ENCODE results near the gene RGP1. TPM values are rescaled to one million over a fixed set of nuclear protein-coding genes. Genes with fewer than 3 reads are reported as not detected.

The RGP1 gene
- total RNA-seq, 1 donor from 2014 or later, result 10.6 TPM

DNA sequence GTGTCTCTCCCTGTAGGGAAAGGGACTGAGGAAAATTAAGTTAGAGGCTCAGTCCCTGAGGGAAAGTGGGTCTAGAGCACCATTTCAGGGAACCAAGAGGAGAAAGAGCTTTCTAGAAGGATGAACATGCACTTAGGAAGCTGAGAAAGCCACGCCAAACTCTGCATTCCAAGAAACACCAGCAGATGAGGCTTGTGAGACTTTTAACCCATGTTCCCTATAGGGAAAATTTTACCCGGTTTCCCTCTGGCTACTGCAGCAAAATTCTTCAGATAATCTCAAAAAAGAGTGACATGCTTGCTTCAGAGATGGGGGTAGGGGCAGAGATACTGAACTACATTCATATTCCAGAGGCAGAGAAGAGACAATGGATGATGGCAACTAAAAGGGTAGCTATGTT, 25.7 kb upstream of the RGP1 start:
- DNase-seq, result no peak

DNA sequence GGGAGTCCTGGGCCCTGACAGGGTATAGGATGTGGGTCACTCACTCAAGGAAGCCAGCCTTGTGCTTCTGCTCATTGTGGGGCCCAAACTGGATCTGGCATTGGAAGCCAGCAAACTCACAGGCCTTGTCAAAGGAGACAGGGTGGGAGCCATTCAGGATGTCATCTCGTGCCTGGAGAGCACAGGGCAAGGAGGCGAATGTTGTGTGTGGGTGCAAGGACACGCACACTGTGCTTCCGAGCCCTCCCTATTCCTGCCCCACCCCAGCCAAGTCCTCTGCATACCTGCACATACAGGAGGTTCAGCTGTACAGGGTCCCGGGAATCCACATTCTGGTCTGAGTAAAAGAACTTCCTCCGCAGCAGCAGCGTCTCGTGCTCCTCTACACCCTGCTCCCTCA, 25.2 kb upstream of the RGP1 start:
- no peak for DNase-seq

DNA sequence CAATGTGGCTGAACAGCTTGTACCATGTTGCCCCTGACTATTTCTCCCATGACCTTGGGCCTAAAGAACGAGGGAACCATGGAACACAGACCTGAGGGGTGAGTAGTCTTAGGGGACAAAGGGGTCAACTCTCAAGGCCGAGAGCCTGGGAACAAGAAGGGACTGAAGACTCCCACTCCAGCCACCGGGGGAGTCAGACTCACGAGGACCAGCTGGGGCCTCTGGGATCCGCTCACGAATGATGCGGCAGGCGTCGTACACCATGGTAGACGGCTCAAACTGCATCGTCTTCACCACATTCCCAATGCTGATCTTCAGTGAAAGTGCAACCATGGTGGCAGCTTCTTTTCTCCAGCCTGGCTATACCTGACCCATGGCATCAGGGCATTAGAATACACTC, 23.7 kb upstream of the RGP1 start:
- no peak for DNase-seq

DNA sequence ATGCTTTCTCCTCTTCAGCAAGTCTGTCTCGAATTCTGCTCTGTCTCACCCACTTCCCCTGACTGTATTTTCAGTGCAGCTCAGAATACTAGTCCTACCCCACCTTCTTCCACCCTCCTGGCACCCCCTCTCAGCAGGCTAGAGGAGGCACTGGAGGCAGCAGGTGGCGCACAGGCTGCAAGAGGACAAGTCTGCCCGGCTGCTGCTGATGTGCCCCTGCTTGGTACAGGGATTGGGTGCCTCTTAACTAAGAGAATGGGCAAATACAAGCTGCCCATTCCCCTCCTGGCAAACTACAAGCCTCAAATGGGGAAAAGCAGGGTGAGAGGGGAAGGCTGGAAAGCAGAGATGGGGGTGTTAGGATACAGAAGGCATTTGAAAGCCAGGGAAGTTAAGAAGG, 22.2 kb upstream of the RGP1 start:
- peak; percentile 72 for DNase-seq

DNA sequence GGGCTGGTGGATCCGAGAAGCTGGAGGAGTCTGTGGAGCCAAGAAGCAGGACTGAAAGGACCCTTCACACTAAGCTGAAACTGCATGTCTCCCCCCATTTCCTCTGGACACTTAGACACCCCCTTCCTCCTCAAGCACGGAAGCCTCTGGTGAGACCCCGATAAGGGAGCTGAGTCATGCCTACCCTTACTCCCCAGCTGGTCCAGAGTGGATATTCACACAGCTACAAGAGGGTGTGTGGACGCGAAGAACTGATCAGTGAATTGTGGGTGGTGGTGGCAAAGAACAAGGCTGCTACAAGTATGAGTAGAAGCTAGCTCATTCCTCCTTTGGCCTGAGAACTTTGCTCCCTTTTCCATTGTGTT, 21.4 kb upstream of the RGP1 start:
- DNase-seq, result no peak

DNA sequence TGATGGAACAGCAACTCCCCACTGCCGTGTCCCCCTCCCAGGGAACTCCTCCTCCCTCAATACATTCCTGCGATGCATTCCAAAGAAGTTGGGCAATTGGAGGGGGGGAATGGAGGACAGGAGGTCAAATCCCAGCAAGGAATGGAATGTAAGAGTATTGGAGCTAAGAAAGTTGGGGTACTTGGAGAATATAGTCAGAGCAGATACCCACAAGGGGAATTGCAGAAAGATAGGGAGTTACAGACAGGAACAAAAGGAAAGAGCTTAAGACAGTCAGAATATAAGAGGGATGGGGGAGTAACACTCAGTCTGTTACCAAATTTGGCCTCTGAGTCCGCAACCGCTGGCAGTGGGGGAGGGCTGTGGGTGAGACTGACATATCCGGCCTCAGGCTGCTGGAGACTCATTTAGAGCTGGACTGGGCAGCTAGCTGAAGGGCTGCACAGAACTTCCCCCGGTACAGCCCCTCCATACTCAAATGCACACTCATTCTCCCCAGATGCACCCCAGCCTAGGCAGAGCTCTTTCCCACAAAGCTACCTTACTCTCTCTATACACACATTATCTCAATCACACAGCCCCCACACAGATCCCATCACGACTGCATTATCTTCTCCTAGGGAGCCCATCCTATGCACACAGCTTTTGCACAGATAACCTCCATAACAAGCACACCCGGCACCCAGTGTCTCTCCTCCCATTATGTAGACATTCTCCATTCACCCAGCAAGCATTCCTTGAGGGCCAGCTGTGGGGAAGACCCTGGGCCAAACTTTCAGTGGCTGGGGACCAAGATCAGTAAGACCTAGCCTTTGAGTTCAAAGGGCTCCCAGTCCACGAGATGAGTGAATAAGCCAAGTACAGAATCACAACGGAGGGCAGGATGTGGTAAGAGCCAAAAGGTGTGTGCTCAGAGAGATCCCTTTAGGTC, 20.8 kb upstream of the RGP1 start:
- peak; percentile 78 for DNase-seq

DNA sequence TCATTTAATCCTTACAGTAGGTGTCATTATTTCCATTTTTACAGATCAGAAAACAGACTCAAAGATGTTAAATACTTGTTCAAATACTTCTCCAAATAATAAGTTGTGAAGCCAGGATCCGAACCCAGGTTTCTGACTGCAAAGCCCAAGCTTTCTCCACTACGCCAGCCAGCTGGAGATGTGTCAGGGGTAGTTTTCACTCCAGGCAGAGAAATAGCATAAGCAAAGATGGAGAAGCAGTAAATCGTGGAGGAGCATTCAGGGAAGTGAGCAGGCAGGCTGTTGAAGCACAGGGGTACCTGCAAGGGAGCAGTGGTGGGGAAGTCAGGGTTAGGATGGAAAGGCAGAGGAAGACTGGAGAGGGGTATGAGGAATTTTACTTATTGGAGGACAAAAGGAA, 20.0 kb upstream of the RGP1 start:
- DNase-seq, result no peak

DNA sequence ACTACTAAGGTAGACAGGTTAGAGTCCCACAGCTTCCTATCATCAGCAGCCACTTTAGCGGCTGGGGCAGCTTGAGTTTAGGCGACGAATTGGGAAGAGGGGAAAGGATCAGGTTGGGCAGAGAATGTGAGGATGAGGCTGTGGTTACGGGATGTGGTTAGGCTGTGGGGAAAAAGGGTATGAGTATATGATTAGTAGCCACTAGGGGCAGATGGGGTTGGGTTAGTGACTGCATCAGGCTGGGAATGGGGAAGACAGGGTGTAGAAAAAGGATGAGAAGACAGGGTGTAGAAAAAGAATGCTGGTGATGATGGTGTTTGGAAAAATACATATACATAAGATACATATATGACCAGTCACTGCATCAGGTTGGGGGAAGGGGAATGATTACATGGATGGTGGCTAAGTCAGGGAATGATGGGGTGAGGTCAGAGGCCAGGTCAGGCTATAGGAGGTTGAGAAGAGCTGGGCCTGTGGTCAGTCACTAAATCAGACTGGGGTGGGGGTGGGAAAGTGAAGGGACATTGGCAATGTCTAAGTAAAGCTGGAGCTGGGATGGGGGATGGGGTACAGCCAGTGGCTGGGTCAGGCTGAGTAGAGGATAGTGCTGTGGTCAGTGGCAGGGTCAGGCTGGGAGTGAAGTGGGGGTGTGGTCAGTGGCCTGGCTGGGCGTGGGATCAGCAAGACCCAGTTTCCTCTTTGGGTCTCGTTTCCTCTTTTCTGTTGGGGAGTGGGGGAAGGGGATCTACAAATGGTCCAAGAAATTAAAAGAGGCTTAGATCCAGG, 19.2 kb upstream of the RGP1 start:
- peak; percentile 70 for DNase-seq

DNA sequence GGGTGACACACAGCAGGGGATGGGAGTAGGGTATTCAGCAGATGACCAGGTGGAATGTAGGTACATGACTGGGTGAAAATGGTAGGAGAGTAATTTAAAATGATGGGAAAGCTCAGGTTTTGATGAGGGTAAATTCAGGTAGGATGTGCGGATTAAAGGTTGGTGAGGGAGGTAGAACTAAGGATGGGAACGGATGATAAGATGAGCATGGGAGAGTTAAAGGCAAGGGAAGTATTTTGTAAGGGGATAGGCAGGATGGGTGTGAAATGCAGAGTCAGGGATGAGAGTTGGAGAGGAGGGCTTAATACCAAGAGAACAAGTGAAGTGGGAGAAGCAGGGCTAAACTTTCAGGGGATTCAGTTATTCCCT, 18.6 kb upstream of the RGP1 start:
- DNase-seq, result no peak

DNA sequence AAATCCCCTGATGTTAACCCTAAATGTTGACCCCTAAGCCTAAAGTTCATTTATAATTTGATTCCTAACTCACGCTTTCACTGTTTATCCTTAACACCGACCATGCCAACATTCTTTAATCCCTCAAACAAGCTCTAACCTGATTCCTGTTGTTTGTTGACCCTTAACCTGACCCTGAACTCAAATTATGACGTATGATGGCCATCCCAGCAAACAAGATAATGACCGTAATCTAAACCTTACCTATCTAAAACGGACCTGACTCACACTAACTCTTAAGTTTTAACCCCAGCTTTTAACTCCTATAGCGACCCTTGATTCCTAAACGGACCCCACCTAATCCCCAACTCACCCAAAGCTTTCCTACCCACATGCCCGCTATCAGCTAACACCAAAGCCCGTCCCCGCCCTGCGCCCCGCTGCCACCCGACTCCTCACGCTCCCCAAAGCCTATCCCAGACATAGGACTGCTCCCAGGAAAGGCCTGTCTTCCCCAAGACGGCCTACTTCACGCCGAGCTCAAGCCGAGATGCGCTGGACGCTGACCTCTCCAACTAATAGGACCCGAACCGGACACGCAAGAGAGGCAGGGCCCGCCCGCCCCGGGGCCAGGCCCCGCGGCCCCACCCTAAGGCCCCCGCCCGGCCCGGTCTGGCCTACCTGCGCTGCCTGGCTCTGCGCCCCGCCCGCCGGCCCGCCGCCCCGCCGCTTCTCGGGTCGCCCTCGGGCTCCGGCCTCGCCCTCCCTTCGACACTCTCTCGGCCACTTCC, 17.5 kb upstream of the RGP1 start:
- DNase-seq, result no peak

DNA sequence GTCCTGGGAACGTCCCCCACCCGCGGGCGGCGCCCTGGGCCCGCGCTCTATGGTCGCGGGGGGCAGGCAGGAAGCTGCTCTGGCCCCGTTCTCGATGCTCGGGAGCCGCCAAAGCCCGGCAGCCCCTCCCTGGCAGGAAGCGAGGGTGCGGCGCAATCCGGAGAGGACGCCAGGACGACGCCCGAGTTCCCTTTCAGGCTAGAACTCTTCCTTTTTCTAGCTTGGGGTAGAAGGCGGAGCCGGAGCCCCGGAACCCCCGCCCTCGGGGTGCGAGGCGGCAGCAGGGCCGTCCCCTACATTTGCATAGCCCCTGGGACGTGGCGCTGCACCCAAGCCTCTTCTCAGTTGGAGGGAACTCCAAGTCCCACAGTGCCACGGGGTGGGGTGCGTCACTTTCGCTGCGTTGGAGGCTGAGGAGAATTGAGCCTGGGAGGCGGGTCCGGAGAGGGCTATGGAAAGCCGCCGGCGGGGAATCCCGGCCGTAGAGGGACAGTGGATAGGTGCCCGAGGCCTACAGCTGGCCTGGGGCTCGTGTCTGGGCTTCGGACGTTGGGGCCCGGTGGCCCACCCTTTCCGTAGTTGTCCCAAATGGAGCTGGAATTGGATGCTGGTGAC, 16.8 kb upstream of the RGP1 start, which contains the start of the genes CREB3 and TLN1:
CREB3 (plus strand) TSS at position 482 of the 615 bp plus-strand sequence; CDS start at position 589, 107 bp downstream.
TLN1 (minus strand) TSS at position 11 of the 615 bp plus-strand sequence. CDS start 6,501 bp downstream, outside the sequence.
- peak; percentile 98 for DNase-seq

DNA sequence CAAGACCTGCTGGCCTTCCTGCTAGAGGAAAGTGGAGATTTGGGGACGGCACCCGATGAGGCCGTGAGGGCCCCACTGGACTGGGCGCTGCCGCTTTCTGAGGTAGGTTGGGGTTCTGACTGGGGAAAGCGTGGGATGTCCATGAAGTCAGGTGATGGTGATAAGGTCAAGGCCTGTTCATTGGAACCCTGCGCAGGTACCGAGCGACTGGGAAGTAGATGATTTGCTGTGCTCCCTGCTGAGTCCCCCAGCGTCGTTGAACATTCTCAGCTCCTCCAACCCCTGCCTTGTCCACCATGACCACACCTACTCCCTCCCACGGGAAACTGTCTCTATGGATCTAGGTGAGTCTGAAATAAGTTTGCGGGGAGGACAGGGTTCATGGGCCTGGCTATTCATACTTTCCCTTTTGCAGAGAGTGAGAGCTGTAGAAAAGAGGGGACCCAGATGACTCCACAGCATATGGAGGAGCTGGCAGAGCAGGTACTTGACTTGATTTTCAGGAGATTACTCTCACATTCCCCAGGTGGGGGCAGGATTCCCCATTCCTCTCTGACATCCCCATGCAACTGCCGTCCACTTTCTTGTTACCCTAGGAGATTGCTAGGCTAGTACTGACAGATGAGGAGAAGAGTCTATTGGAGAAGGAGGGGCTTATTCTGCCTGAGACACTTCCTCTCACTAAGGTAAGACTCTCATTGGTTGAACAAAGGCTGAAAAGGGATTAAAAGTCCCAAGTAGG, 16.1 kb upstream of the RGP1 start:
- peak; percentile 80 for DNase-seq

DNA sequence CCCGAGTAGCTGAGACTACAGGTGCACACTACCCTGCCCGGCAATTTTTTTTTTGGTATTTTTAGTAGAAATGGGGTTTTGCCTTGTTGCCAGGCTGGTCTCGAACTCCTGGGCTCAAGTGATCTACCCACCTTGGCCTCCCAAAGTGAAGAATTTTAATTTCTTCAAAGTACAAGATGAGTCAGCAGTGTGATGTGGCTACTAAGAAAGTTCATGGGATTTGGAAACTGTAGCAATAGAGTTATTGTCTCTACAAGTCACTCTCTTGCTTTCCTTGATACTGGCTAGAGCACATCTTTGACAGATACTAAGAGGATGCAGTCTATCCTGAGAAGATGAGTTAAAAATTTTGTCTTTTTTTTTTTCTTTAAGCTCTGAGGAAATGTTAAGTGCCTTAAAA, 15.0 kb upstream of the RGP1 start:
- DNase-seq, result no peak

DNA sequence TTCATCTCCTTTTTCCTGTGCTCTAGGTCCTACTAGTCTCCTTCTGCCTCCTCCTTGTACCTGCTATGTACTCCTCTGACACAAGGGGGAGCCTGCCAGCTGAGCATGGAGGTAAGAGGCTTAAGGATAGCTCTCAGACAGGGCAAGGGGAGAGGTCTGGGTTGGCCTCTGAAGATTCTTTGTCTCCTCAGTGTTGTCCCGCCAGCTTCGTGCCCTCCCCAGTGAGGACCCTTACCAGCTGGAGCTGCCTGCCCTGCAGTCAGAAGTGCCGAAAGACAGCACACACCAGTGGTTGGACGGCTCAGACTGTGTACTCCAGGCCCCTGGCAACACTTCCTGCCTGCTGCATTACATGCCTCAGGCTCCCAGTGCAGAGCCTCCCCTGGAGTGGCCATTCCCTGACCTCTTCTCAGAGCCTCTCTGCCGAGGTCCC, 12.9 kb upstream of the RGP1 start:
- DNase-seq, result peak; percentile 92

DNA sequence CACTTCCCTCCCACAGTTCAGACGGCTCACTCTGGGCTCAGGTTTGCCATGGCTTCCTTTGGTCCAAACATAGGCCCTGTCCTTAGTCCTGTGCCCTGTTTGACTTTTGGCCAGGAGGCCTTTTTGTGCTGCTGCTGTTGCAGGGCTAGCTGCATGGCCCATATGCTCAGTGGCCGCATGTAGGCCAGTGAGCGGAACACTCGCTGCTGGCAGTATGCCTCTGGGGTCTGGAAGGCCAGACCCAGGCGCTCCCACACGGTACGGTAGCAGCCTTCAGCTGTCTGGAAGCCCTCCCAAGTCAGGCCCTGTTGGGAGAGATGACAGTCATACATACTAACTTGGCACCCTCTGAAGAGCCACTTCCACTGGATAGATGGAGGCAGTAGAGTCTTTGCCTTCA, 11.9 kb upstream of the RGP1 start:
- DNase-seq, result no peak

DNA sequence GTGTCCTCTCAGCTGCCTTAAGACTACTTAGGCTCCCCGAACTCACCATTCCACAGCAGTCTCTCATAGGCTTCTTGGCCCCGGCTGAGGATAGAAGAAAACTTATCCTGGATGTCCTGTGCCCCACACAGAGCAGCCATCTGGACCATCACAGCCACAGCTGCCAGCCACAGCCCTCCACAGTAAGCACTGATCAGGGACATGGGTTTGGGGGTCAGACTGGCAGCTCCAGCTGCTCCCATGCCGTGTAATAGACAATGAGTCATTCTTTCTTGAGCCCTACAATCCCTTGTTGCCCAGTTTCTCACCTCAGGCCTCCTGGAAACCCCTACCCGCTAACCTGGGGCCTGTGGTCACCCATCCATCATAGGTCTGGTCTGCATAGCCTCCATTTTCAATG, 10.9 kb upstream of the RGP1 start:
- DNase-seq, result no peak

DNA sequence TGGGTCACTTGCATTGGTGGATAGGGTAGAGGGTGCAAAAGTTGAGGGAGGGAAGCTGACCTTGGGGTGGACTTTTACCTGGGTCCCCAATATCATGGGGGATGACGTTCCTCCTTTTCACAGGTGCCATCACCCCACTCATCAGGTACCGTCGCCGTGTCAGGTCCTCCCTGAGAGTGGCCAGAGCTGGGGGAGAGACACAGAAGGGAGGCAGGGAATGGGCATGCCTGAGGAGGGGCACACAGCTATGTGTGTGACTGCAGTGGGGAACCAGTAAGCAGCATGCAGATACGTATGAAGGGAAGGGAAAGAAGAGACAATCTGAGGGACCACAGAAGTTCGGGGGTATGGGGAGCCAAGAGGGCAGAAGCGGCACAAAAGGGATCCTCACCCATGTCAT, 10.2 kb upstream of the RGP1 start:
- DNase-seq, result no peak

DNA sequence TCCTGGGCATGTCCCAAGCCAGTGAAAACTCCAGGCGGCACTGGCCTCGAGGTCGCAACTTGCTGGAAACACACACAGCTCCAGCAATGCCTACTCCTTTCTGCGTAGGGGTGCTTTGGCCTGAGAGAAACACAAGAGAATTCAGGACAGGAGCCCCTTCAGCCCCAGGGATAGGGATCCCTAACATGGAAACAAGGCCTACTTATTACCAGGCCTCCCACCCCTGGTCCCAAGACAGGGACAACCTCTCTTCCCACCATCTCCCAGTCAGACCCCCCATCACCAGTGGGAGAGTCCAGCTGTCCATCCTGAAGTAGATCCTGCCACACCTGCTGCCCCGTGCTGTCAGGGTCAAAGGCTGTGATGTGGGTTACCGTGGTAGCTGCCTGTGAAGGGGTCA, 8.8 kb upstream of the RGP1 start:
- no peak for DNase-seq

DNA sequence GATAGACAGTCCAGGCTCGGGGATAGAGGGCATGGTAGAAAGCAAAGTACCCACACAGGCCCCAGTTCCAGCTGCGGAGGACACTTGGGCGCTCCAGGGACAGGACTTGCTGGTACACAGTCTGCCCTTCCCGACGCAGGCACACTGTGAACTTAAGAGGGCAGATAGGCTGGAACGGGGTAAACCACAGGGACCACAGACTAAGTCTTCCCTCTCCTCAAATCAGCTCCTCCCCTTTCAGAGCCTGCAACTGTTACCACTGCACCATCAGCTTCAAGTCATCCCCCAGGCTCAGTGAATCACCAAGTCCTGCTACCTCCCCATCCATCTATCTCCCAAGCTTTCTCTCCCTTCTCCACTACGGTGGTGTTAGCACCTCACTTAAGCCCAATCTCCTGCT, 7.3 kb upstream of the RGP1 start:
- DNase-seq, result no peak

DNA sequence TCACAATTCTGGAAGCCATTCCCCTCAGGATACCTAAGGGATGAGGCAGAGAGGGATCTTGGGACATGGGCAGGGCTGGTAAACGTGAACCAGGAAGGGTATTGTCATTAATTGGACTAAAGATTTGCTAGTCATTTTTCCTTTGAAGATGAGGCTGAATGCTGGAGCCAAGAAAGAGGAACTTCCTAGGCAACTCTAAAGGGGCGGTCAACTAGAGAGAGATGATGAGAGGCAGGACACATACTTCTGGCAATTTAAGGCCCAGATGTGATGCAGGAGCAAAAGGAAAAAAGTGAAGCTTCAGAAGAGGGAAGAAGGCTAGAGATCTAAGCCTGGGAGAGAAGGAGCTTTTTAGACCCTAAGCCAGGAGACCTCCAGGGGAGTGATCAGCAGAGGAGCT, 5.6 kb upstream of the RGP1 start:
- DNase-seq, result no peak

DNA sequence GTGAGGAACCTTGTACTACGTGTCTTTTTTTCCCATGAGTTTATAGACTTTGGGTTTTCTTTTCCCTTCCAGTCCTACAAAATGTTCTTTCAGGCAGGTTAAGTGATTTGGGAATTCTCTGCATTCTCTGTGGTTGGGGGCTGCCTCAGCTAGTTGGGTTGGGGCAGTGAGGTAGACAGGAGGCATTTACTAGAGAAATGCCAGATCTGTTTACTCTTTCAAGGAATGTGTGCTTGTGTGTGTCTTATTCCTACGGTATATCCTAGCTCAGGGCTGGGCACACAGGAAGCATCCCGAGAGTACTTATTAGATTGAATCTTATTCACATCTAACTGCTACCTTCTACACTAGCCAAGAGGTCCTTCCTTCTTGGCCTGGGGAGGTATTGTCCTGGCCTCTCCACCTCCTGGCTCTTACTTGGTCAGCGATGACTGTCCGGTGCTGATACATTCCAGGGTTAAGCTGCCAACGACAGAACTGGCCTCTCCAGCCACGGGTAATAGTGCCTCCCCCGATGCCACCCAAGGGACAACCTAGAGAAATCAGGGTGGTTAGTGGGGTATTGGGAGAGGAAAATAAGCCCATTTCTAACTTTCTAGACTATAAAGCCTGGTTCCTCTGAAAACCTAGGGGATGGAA, 5.1 kb upstream of the RGP1 start:
- DNase-seq, result no peak
